NB4 (cell line): ENCODE measurements around the gene OR1A1.

Experiments
- CTCF ChIP-seq: IDR thresholded peaks from one replicate; pipeline ENCODE4 v1.5.1; 2012; ENCODE audit warnings: low read depth, low read length
- MAX ChIP-seq: IDR thresholded peaks from 2 replicates; pipeline ENCODE4 v1.6.1; 2011; ENCODE audit warnings: low read depth, low read length
- MYC ChIP-seq: IDR thresholded peaks from 2 replicates; pipeline ENCODE4 v1.6.1; 2011; ENCODE audit warnings: low read depth, low read length
- POLR2A ChIP-seq: IDR thresholded peaks from 2 replicates; pipeline ENCODE4 v1.6.1; 2011; ENCODE audit warnings: mild to moderate bottlenecking; ENCODE audit not compliant: insufficient read length; ENCODE audit errors: extremely low read depth

- TF ChIP-seq MAX = no peak
- no peak for TF ChIP-seq CTCF
- TF ChIP-seq POLR2A = no peak
- no peak for TF ChIP-seq MYC
Measured at GRCh38 chr17:3207367-3207766, at the start of gene OR1A1.
